ENCODE results near the gene ALK. TPM values are rescaled to one million over a fixed set of nuclear protein-coding genes. Genes with fewer than 3 reads are reported as not detected.

Gene ALK
- polyA plus RNA-seq, 3 donors = not detected

GRCh38 chr2:29154610-29155009, 766.8 kb downstream of the ALK start:
- H3K9me3 ChIP-seq (replicated peaks in 1 of 2; ENCODE audit: control insufficient read depth in 1 of 2, insufficient read depth in 1 of 2, low read length in 2 of 2) = no peaks in the 10 kb centered on the region
- H3K27ac ChIP-seq (ENCODE audit: low read depth in 1 of 2, low read length in 2 of 2) = no peak overlapping the region
- DNase-seq = no peak
- H3K9me3 Mint-ChIP-seq = peaks cover 0 to 1% (median 0%) of the 10 kb centered on the region in 7 donors
- no peak overlapping the region for H3K4me3 ChIP-seq (replicated peaks in 1 of 3; ENCODE audit: low read depth in 2 of 3, low read length in 3 of 3)
- WGBS (ENCODE audit: insufficient coverage) = 93% methylated on average over 2 of the region's 2 CpGs
- no peaks in the 10 kb centered on the region for H3K4me1 Mint-ChIP-seq
- no peaks in the 10 kb centered on the region for H3K27me3 Mint-ChIP-seq (ENCODE audit: low read depth in 3 of 3)
- intact Hi-C loops (cut with micrococcal nuclease) = no loop called here
- H2AFZ ChIP-seq (ENCODE audit: insufficient read depth, low read depth, low read length, poor library complexity, severe bottlenecking) = no peak overlapping the region
- H3K4me2 ChIP-seq (replicated peaks; ENCODE audit: extremely low read depth, low read length, poor library complexity, severe bottlenecking) = no peak overlapping the region
- TF ChIP-seq CTCF (IDR thresholded peaks at IDR 0.05) = no peak
- H3K79me2 ChIP-seq (ENCODE audit: insufficient read depth, low read length) = no peaks in the 10 kb centered on the region
- peak overlapping the region in 1 of 2 donors; percentile 21 for H3K4me3 Mint-ChIP-seq
- no peaks in the 10 kb centered on the region for H3K27me3 ChIP-seq (ENCODE audit: control insufficient read depth in 2 of 2, insufficient read depth in 2 of 2, low read length in 2 of 2)
- H3K4me1 ChIP-seq (ENCODE audit: control insufficient read depth in 1 of 2, insufficient read depth in 2 of 2, low read length in 2 of 2) = no peaks in the 10 kb centered on the region
- peaks cover 45 to 78% of the 10 kb centered on the region in 2 donors for H3K36me3 ChIP-seq (replicated peaks in 1 of 2; ENCODE audit: control insufficient read depth in 1 of 2, insufficient read depth in 2 of 2, low read length in 2 of 2)
- H3K27ac Mint-ChIP-seq = no peak overlapping the region
- no peak overlapping the region for H3K9ac ChIP-seq (ENCODE audit: insufficient read depth, low read length, poor library complexity, severe bottlenecking)
- H4K20me1 ChIP-seq (ENCODE audit: insufficient read depth, low read length) = no peaks in the 10 kb centered on the region
- peaks cover 60 to 76% of the 10 kb centered on the region in 2 donors for H3K36me3 Mint-ChIP-seq

GRCh38 chr2:29147963-29148362, 773.4 kb downstream of the ALK start:
- Histone ChIP-seq H2AFZ (ENCODE audit: insufficient read depth, low read depth, low read length, poor library complexity, severe bottlenecking) (no peak overlapping the region), H3K9me3 (replicated peaks in 1 of 2; ENCODE audit: control insufficient read depth in 1 of 2, insufficient read depth in 1 of 2, low read length in 2 of 2) (no peaks in the 10 kb centered on the region), H3K79me2 (ENCODE audit: insufficient read depth, low read length) (no peaks in the 10 kb centered on the region), H3K27me3 (ENCODE audit: control insufficient read depth in 2 of 2, insufficient read depth in 2 of 2, low read length in 2 of 2) (no peaks in the 10 kb centered on the region), H3K4me3 (replicated peaks in 1 of 3; ENCODE audit: low read depth in 2 of 3, low read length in 3 of 3) (no peak overlapping the region), H4K20me1 (ENCODE audit: insufficient read depth, low read length) (no peaks in the 10 kb centered on the region), H3K4me1 (ENCODE audit: control insufficient read depth in 1 of 2, insufficient read depth in 2 of 2, low read length in 2 of 2) (no peaks in the 10 kb centered on the region), H3K4me2 (replicated peaks; ENCODE audit: extremely low read depth, low read length, poor library complexity, severe bottlenecking) (no peak overlapping the region), H3K9ac (ENCODE audit: insufficient read depth, low read length, poor library complexity, severe bottlenecking) (no peak overlapping the region), H3K27ac (ENCODE audit: low read depth in 1 of 2, low read length in 2 of 2) (no peak overlapping the region), H3K36me3 (replicated peaks in 1 of 2; ENCODE audit: control insufficient read depth in 1 of 2, insufficient read depth in 2 of 2, low read length in 2 of 2) (peaks cover 19 to 47% of the 10 kb centered on the region in 2 donors)
- Mint-ChIP-seq H3K27me3 (ENCODE audit: low read depth in 3 of 3) (peaks cover 0 to 2% (median 1%) of the 10 kb centered on the region in 3 donors), H3K36me3 (peaks cover 34 to 56% of the 10 kb centered on the region in 2 donors), H3K4me1 (no peaks in the 10 kb centered on the region), H3K27ac (no peak overlapping the region), H3K9me3 (peaks cover 0 to 1% (median 0%) of the 10 kb centered on the region in 7 donors), H3K4me3 (no peak overlapping the region)
- TF ChIP-seq CTCF (IDR thresholded peaks at IDR 0.05) = no peak
- DNase-seq = no peak
- intact Hi-C loops (cut with micrococcal nuclease) = no loop called here
- WGBS (ENCODE audit: insufficient coverage) = no CpG with 5 or more reads among the region's 3 CpGs

Data from CD14-positive monocyte (primary cell).